A549 (cell line): ENCODE results near the gene NSL1. TPM values are rescaled to one million over a fixed set of nuclear protein-coding genes. Genes with fewer than 3 reads are reported as not detected.

Experiments
- ATAC-seq, 2 experiments: fragments of 200-7000 bp in 1 of 2; fragments of >200 bp in 1 of 2; cut with Nextera tagmentation in 1 of 2; cut with Tn5 transposase in 1 of 2; 3 replicates each; pipeline versions ENCODE4 v1.8.0 to v1.9.1; 2018 to 2020; ENCODE audit warnings: mild to moderate bottlenecking in 1 of 2, moderate library complexity in 1 of 2
- CTCF ChIA-PET: fragments of 300-600 bp; sonication (Branson Sonifier 250); formaldehyde crosslinking; extraction: SDS; loops from one replicate; lab custom pipeline; 2021; ENCODE audit warnings: antibody characterized with exemption, inconsistent platforms; lab: Yijun Ruan, JAX
- POLR2A ChIA-PET: fragments of 350-600 bp; formaldehyde crosslinking; extraction: SDS; loops from one replicate; lab custom pipeline; 2021; ENCODE audit warnings: antibody characterized with exemption, inconsistent platforms; lab: Yijun Ruan, JAX
- DNase-seq, 2 experiments: peaks; one replicate each; pipeline versions ENCODE4 v3.0.0 to v3.0.0-alpha.2; 2011 to 2016; ENCODE audit warnings: low read depth in 1 of 2, low spot score in 1 of 2
- FAIRE-seq: peaks from 2 replicates; lab custom pipeline; 2011; peaks lifted over from hg19 to GRCh38; lab: Jason Lieb, UNC
- H3K27ac ChIP-seq, 2 experiments: fragments of >200 bp; sonication (Bioruptor Twin); formaldehyde crosslinking; 3 replicates each; pipeline ENCODE4 v1.5.1; 2016 to 2017
- H3K4me1 ChIP-seq: fragments of >200 bp; sonication (Bioruptor Twin); formaldehyde crosslinking; 3 replicates; pipeline ENCODE4 v1.6.1; 2016
- H3K4me2 ChIP-seq: fragments of >200 bp; sonication (Bioruptor Twin); formaldehyde crosslinking; 3 replicates; pipeline ENCODE4 v1.6.1; 2016
- H3K4me3 ChIP-seq: fragments of >200 bp; sonication (Bioruptor Twin); formaldehyde crosslinking; 3 replicates; pipeline ENCODE4 v1.5.1; 2016
- H3K9me3 ChIP-seq: fragments of >200 bp; sonication (Bioruptor Twin); formaldehyde crosslinking; 3 replicates; pipeline ENCODE4 v1.6.1; 2016
- CHD2 ChIP-seq: fragments of 150-350 bp; IDR thresholded peaks from 2 replicates; pipeline ENCODE4 v1.6.1; 2014; ENCODE audit warnings: low read length; ENCODE audit not compliant: partially characterized antibody
- CHD4 ChIP-seq: fragments of 200-600 bp; sonication (generic); IDR thresholded peaks from 2 replicates; pipeline ENCODE4 v1.6.1; 2016; ENCODE audit warnings: antibody characterized with exemption, mild to moderate bottlenecking, borderline replicate concordance
- EHF ChIP-seq: fragments of 250-450 bp; sonication (Bioruptor Pico); IDR thresholded peaks from 2 replicates; pipeline ENCODE4 v1.5.0; 2020; ENCODE audit warnings: mild to moderate bottlenecking
- EHMT2 ChIP-seq: fragments of 200-600 bp; sonication (generic); IDR thresholded peaks from 2 replicates; pipeline ENCODE4 v1.6.1; 2016; ENCODE audit warnings: antibody characterized with exemption, low read depth, mild to moderate bottlenecking, moderate library complexity
- ESRRA ChIP-seq: fragments of 150-350 bp; IDR thresholded peaks from 2 replicates; pipeline ENCODE4 v1.6.1; 2014; ENCODE audit warnings: mild to moderate bottlenecking, low read length, borderline replicate concordance
- FOSL2 ChIP-seq, 2 experiments: fragments of 450-650 bp in 1 of 2; fragments of >200 bp in 1 of 2; sonication (Bioruptor Twin) in 1 of 2; formaldehyde crosslinking; IDR thresholded peaks; 2 replicates each; pipeline versions ENCODE4 v1.5.0 to v1.6.1; 2016 to 2020; ENCODE audit warnings: mild to moderate bottlenecking in 1 of 2, moderate library complexity in 1 of 2
- JUN ChIP-seq, 2 experiments: fragments of >200 bp; sonication (Bioruptor Twin); formaldehyde crosslinking; IDR thresholded peaks; 2 replicates in 1 of 2; 3 replicates in 1 of 2; pipeline ENCODE4 v1.6.1; 2016 to 2017
- JUNB ChIP-seq: fragments of >200 bp; sonication (Bioruptor Twin); formaldehyde crosslinking; IDR thresholded peaks from 2 replicates; pipeline ENCODE4 v1.6.1; 2016
- MAX ChIP-seq: IDR thresholded peaks from 2 replicates; pipeline ENCODE4 v1.6.1; 2012
- NFE2L2 ChIP-seq: fragments of 150-350 bp; conservative IDR thresholded peaks from 2 replicates; pipeline ENCODE4 v1.6.1; 2014; ENCODE audit warnings: low read length
- PHF8 ChIP-seq: fragments of 200-600 bp; sonication (generic); IDR thresholded peaks from 2 replicates; pipeline ENCODE4 v1.6.1; 2016; ENCODE audit warnings: low read depth, mild to moderate bottlenecking, antibody characterized with exemption, moderate library complexity, borderline replicate concordance
- POLR2A ChIP-seq: IDR thresholded peaks from 2 replicates; pipeline ENCODE4 v1.6.1; 2012; ENCODE audit warnings: mild to moderate bottlenecking, low read length
- RAD21 ChIP-seq, 2 experiments: fragments of >200 bp in 1 of 2; sonication (Bioruptor Twin) in 1 of 2; formaldehyde crosslinking in 1 of 2; IDR thresholded peaks in 1 of 2; conservative IDR thresholded peaks in 1 of 2; 2 replicates in 1 of 2; 3 replicates in 1 of 2; pipeline ENCODE4 v1.6.1; 2012 to 2018; ENCODE audit warnings: inconsistent platforms in 1 of 2
- SMC3 ChIP-seq: fragments of >200 bp; sonication (Bioruptor Twin); formaldehyde crosslinking; IDR thresholded peaks from 3 replicates; pipeline ENCODE4 v1.6.1; 2018; ENCODE audit warnings: inconsistent platforms
- SREBF2 ChIP-seq: fragments of 450-650 bp; IDR thresholded peaks from 2 replicates; pipeline ENCODE4 v1.6.1; 2014; ENCODE audit warnings: mild to moderate bottlenecking, moderate library complexity
- ZFP36 ChIP-seq: fragments of 450-650 bp; IDR thresholded peaks from 2 replicates; pipeline ENCODE4 v1.6.1; 2014; ENCODE audit warnings: borderline replicate concordance; ENCODE audit not compliant: partially characterized antibody
- ZNF302 ChIP-seq: fragments of 250-450 bp; sonication (Bioruptor Pico); IDR thresholded peaks from 2 replicates; pipeline ENCODE4 v1.9.0; 2021; ENCODE audit warnings: inconsistent platforms, mild to moderate bottlenecking, moderate library complexity
- WGBS: methylation state at CpG from one replicate; pipeline ENCODE4 v1.1.6; 2017; ENCODE audit errors: missing lambda C conversion rate; 5-methylcytosine and 5-hydroxymethylcytosine counted together
- polyA plus RNA-seq, 4 experiments: library from polyadenylated mRNA; depleted of rRNA in 3 of 4; stranded (reverse); fragments of >200 nt; fragmentation: RNase III in 1 of 4; extraction: RNeasy Plus Mini Kit Qiagen cat#74134 plus additional on column Dnase treatment in 1 of 4; gene quantifications; 2 replicates in 3 of 4; 3 replicates in 1 of 4; pipeline ENCODE4 v1.2.3, GENCODE V29; 2011 to 2017
- TF ChIP-seq, protein P1 (sequence below): fragments of >200 bp; sonication (Bioruptor Twin); formaldehyde crosslinking; IDR thresholded peaks from 2 replicates; pipeline ENCODE4 v1.6.1; 2016
- TF ChIP-seq, protein P2 (sequence below): IDR thresholded peaks from 2 replicates; pipeline ENCODE4 v1.6.1; 2012; ENCODE audit warnings: low read depth, borderline replicate concordance
- TF ChIP-seq, protein P3 (sequence below): IDR thresholded peaks from 2 replicates; pipeline ENCODE4 v1.6.1; 2012

The NSL1 gene
- polyA plus RNA-seq, 2 of the 4 experiments (the other 2 are of a cell fraction): 44.9 to 47.9 TPM

- POLR2A ChIA-PET: interaction anchor here (0.6 kb wide), 1 partner anchor 25 kb away, joined by 4 read pairs; no protein-coding TSS in a partner anchor
These were observed 69.2 kb downstream of the NSL1 start for GRCh38 chr1:212722270-212722957.

DNA sequence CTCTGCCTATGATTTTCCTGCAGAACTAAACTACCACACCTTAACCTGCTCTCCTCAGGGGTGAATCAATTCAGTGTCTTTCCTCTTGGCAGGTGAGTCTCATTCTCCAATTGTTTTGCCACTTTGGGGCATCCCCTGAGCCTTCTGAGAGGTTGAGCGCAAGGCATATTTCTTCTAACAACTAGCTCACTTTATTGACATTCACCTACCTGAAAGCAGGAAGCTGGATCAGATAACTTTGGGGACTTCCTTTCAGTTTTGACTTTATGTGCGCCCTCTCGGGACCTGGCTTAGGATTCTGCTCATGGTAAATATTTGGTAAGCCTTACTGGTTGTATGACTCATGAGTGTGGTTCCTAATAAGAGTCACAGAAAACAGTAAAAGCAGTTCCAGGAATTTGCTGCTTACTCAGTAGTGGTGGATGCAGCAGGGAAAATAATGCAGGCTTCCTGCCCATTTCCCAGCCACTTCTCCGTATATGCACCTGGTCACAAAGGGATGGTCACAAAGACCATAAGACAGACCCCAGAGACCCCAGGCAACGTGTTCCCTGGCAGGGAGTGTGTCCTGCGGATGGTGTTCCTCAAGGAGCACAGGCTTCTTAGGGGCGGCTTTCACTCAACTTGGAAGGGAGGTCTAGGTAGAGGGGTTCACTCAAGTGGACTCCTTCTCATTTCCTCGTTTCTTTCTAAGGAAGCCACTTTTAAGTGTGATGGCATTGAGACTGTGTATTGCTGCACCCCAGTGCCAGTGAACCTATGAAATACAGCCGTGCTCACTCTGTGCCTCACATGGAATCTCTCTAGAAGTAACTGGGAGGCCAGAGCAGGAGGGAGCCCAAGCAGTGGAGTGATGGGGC is 70.0 kb downstream of the NSL1 start:
- no peak for TF ChIP-seq PHF8
- peak; percentile 41 for TF ChIP-seq JUNB
- TF ChIP-seq FOSL2 (IDR thresholded peaks at IDR 0.05): peak; percentile 39
- peak; percentile 80 for TF ChIP-seq FOSL2 (CRISPR knock-in tag; IDR thresholded peaks at IDR 0.05)
- 0 out of 2 replicates have a peak, but pooled peaks have one; percentile 21 for TF ChIP-seq MAX
- TF ChIP-seq SMC3: 0 out of 3 replicates have a peak, but pooled peaks have one; percentile 11
- no peak for TF ChIP-seq CHD2
- no peaks in the 10 kb centered on the region for H3K9me3 ChIP-seq
- peak; percentile 28 to 55 for DNase-seq
- 30% methylated on average over 9 of the region's 9 CpGs for WGBS
- peak; percentile 93 to 94 for ATAC-seq
- CTCF ChIA-PET: interaction anchor here (1.0 to 2.2 kb wide), 6 partner anchors 18 to 266 kb away, joined by 3 to 10 read pairs (median 4); no protein-coding TSS in a partner anchor
- peak overlapping the region; percentile 52 to 68 for H3K27ac ChIP-seq
- peaks cover 42% of the 10 kb centered on the region for H3K4me1 ChIP-seq
- H3K4me2 ChIP-seq: peak overlapping the region; percentile 83
- H3K4me3 ChIP-seq: 0 out of 3 replicates have a peak overlapping the region, but pooled peaks have one; percentile 2
- POLR2A ChIA-PET: interaction anchor here (2.0 kb wide), 1 partner anchor 113 kb away, joined by 4 read pairs; the partner anchor contains the start of gene ATF3
- FAIRE-seq: no peak

More at GRCh38 chr1:212722270-212722957, 69.2 kb downstream of the NSL1 start:
- 55% methylated on average over 3 of the region's 3 CpGs for WGBS
- no peak overlapping the region for H3K4me3 ChIP-seq
- CTCF ChIA-PET: interaction anchor here (0.8 to 2.2 kb wide), 10 partner anchors 17 to 1042 kb away, joined by 3 to 10 read pairs (median 3); no protein-coding TSS in a partner anchor
- H3K27ac ChIP-seq: peak overlapping the region; percentile 50 to 68; a peak in 3 of 6 replicates
- ATAC-seq (no peak), FAIRE-seq (no peak), DNase-seq (no peak)
- no peaks in the 10 kb centered on the region for H3K9me3 ChIP-seq
- H3K4me2 ChIP-seq: peak overlapping the region; percentile 83
- H3K4me1 ChIP-seq: peaks cover 42% of the 10 kb centered on the region
- TF ChIP-seq ZFP36 (peak; percentile 63), SMC3 (no peak)

DNA sequence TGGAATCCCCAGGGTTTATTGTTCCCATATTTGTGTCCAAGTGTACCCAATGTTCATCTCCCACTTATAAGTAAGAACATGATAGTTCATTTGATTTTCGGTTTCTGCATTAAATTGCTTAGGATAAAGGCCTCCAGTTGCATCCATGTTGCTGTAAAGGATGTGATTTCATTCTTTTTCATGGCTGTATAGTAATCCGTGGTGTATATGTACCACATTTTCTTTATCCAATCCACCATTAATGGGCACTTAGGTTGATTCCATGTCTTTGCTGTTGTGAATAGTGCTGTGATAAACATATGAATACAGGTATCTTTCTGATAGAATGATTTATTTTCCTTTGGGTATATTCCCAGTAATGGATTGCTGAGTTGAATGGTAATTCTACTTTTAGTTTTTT is 71.9 kb downstream of the NSL1 start:
- 62% methylated on average over 2 of the region's 2 CpGs for WGBS
- TF ChIP-seq JUN (IDR thresholded peaks at IDR 0.05): no peak
- no peak for TF ChIP-seq ZFP36
- no peak for TF ChIP-seq CHD4
- TF ChIP-seq, protein P1, sequence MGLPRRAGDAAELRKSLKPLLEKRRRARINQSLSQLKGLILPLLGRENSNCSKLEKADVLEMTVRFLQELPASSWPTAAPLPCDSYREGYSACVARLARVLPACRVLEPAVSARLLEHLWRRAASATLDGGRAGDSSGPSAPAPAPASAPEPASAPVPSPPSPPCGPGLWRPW: no peak
- no peak for TF ChIP-seq NFE2L2
- no peak for TF ChIP-seq ZNF302
- TF ChIP-seq, protein P2, sequence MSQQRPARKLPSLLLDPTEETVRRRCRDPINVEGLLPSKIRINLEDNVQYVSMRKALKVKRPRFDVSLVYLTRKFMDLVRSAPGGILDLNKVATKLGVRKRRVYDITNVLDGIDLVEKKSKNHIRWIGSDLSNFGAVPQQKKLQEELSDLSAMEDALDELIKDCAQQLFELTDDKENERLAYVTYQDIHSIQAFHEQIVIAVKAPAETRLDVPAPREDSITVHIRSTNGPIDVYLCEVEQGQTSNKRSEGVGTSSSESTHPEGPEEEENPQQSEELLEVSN: no peak
- TF ChIP-seq MAX: no peak
- no peak for TF ChIP-seq EHMT2
- TF ChIP-seq SREBF2: no peak
- no peak for TF ChIP-seq RAD21 (conservative IDR thresholded peaks at IDR 0.05 in 1 of 2, IDR thresholded peaks at IDR 0.05 in 1 of 2)
- TF ChIP-seq ESRRA: no peak
- TF ChIP-seq, protein P3, sequence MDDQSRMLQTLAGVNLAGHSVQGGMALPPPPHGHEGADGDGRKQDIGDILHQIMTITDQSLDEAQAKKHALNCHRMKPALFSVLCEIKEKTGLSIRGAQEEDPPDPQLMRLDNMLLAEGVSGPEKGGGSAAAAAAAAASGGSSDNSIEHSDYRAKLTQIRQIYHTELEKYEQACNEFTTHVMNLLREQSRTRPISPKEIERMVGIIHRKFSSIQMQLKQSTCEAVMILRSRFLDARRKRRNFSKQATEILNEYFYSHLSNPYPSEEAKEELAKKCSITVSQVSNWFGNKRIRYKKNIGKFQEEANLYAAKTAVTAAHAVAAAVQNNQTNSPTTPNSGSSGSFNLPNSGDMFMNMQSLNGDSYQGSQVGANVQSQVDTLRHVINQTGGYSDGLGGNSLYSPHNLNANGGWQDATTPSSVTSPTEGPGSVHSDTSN: no peak
- no peak for TF ChIP-seq EHF (CRISPR knock-in tag)
- no peak for TF ChIP-seq POLR2A
- DNase-seq (no peak), FAIRE-seq (no peak), ATAC-seq (no peak)
- POLR2A ChIA-PET: no interaction called here
- Histone ChIP-seq H3K4me3 (no peak overlapping the region), H3K9me3 (no peaks in the 10 kb centered on the region), H3K27ac (no peak overlapping the region), H3K4me2 (no peak overlapping the region), H3K4me1 (peaks cover 24% of the 10 kb centered on the region)
- CTCF ChIA-PET: interaction anchor here (1.3 kb wide), 1 partner anchor 18 kb away, joined by 4 read pairs; no protein-coding TSS in a partner anchor
